Motor neuron (in vitro differentiated cells): Measurements from ENCODE around the gene SMTNL2. TPM values are rescaled to one million over a fixed set of nuclear protein-coding genes. Genes with fewer than 3 reads are reported as not detected.

Experiments used
- ATAC-seq, 8 experiments: fragments of 200-7000 bp; cut with Tn5 transposase; replicated peaks in 6 of 8; 2 replicates each; pipeline ENCODE4 v1.8.0; 2021; ENCODE audit warnings: mild to moderate bottlenecking in 8 of 8, moderate library complexity in 8 of 8
- H3K27ac ChIP-seq, 2 donors: fragments of 250-450 bp; sonication (Bioruptor Pico); 2 replicates each; pipeline ENCODE4 v1.9.0; 2021; ENCODE audit warnings: antibody characterized with exemption in 2 of 2, mild to moderate bottlenecking in 2 of 2, moderate library complexity in 1 of 2
- H3K4me1 ChIP-seq, 2 donors: fragments of 250-450 bp; sonication (Bioruptor Pico); replicated peaks in 1 of 2; 2 replicates each; pipeline ENCODE4 v1.6.1; 2021; ENCODE audit warnings: antibody characterized with exemption in 2 of 2, mild to moderate bottlenecking in 2 of 2, moderate library complexity in 1 of 2
- H3K4me3 ChIP-seq, 5 donors: fragments of 250-450 bp; sonication (Bioruptor Pico); 2 replicates each; pipeline ENCODE4 v1.9.0; 2021; ENCODE audit warnings: antibody characterized with exemption in 5 of 5, mild to moderate bottlenecking in 5 of 5, moderate library complexity in 4 of 5
- WGBS, 10 experiments: fragments of 450-650 bp; shearing (Covaris generic); methylation state at CpG; one replicate each; pipeline ENCODE4 v1.0.0; 2022; 5-methylcytosine and 5-hydroxymethylcytosine counted together
- in situ Hi-C, 9 experiments: fragments of 400-800 bp; cut with MboI; loops; one replicate each; pipeline ENCODE4 v1.15.0; 2021; ENCODE audit warnings: low sequenced_read_pairs in 9 of 9, low pct_unique_long_range_greater_than_20kb in 2 of 9; ENCODE audit not compliant: unreplicated experiment in 9 of 9
- total RNA-seq, 8 experiments: library from RNA; unstranded; fragments of 300-600 nt; gene quantifications; 2 replicates each; pipeline versions ENCODE4 v1.2.3 to v1.2.4, GENCODE V29; 2022

SMTNL2 gene
- total RNA-seq, 8 experiments from 2014 or later, result 0.20 to 13.5 (median 0.82) TPM

GRCh38 chr17:4540687-4541327 is 43.5 kb upstream of the SMTNL2 start:
- no peak overlapping the region for H3K27ac ChIP-seq
- no peak overlapping the region for H3K4me3 ChIP-seq
- in situ Hi-C loops, result no loop called here
- no peak for ATAC-seq
- H3K4me1 ChIP-seq, result peaks cover 0 to 10% of the 10 kb centered on the region in 2 donors
- 80% methylated on average over 1 of the region's 15 CpGs; no CpG with 5 or more reads in 9 of the 10 experiments for WGBS, 10 experiments

GRCh38 chr17:4541328-4542002 is 42.9 kb upstream of the SMTNL2 start:
- ATAC-seq, result no peak
- H3K27ac ChIP-seq, result no peak overlapping the region
- H3K4me3 ChIP-seq, result no peak overlapping the region
- in situ Hi-C loops, result no loop called here
- H3K4me1 ChIP-seq, result peaks cover 0 to 3% of the 10 kb centered on the region in 2 donors
- 86 to 100% (median 90%) methylated on average over 3 to 10 of the region's 29 CpGs; no CpG with 5 or more reads in 5 of the 10 experiments for WGBS, 10 experiments

- ATAC-seq, result no peak
- Histone ChIP-seq H3K4me1 (no peaks in the 10 kb centered on the region), H3K4me3 (no peak overlapping the region), H3K27ac (no peak overlapping the region)
- in situ Hi-C loops, result no loop called here
- 81 to 100% (median 90%) methylated on average over 1 to 8 of the region's 14 CpGs; no CpG with 5 or more reads in 3 of the 10 experiments for WGBS, 10 experiments
Measured at GRCh38 chr17:4542003-4542725, 42.2 kb upstream of the SMTNL2 start.

- WGBS, 10 experiments, result 67 to 100% (median 92%) methylated on average over 1 to 2 of the region's 19 CpGs; no CpG with 5 or more reads in 6 of the 10 experiments
- in situ Hi-C loops, result no loop called here
- Histone ChIP-seq H3K4me1 (no peaks in the 10 kb centered on the region), H3K27ac (no peak overlapping the region), H3K4me3 (no peak overlapping the region)
- no peak for ATAC-seq
Measured at GRCh38 chr17:4542726-4543191, 41.6 kb upstream of the SMTNL2 start.

- no peak overlapping the region for H3K4me3 ChIP-seq
- WGBS, 10 experiments, result 100% methylated on average over 1 of the region's 19 CpGs; no CpG with 5 or more reads in 9 of the 10 experiments
- no peak overlapping the region for H3K27ac ChIP-seq
- no peaks in the 10 kb centered on the region for H3K4me1 ChIP-seq
- ATAC-seq, result no peak
- in situ Hi-C loops, result no loop called here
Measured at GRCh38 chr17:4543557-4544026, 40.7 kb upstream of the SMTNL2 start.

GRCh38 chr17:4544135-4544950 is 40.0 kb upstream of the SMTNL2 start:
- ATAC-seq, result no peak
- Histone ChIP-seq H3K4me1 (no peaks in the 10 kb centered on the region), H3K4me3 (no peak overlapping the region), H3K27ac (no peak overlapping the region)
- in situ Hi-C loops, result no loop called here
- WGBS, 10 experiments, result 96 to 100% (median 100%) methylated on average over 1 to 4 of the region's 37 CpGs; no CpG with 5 or more reads in 7 of the 10 experiments

- in situ Hi-C loops, result no loop called here
- H3K4me3 ChIP-seq, result no peak overlapping the region
- H3K4me1 ChIP-seq, result no peaks in the 10 kb centered on the region
- no peak for ATAC-seq
- no CpG with 5 or more reads among the region's 18 CpGs for WGBS, 10 experiments
- no peak overlapping the region for H3K27ac ChIP-seq
Measured at GRCh38 chr17:4544951-4545216, 39.4 kb upstream of the SMTNL2 start.

GRCh38 chr17:4545217-4545951 is 38.9 kb upstream of the SMTNL2 start:
- 53% methylated on average over 3 of the region's 32 CpGs; no CpG with 5 or more reads in 9 of the 10 experiments for WGBS, 10 experiments
- Histone ChIP-seq H3K27ac (no peak overlapping the region), H3K4me1 (no peaks in the 10 kb centered on the region), H3K4me3 (no peak overlapping the region)
- in situ Hi-C loops, result no loop called here
- ATAC-seq, result no peak

- ATAC-seq, result no peak
- in situ Hi-C loops, result no loop called here
- Histone ChIP-seq H3K27ac (no peak overlapping the region), H3K4me1 (no peaks in the 10 kb centered on the region), H3K4me3 (no peak overlapping the region)
- 80 to 100% (median 90%) methylated on average over 1 to 12 of the region's 17 CpGs; no CpG with 5 or more reads in 3 of the 10 experiments for WGBS, 10 experiments
Measured at GRCh38 chr17:4547118-4547906, 37.0 kb upstream of the SMTNL2 start.

GRCh38 chr17:4548061-4548461 is 36.3 kb upstream of the SMTNL2 start:
- ATAC-seq, result peak in 1 of 8 experiments; percentile 15
- Histone ChIP-seq H3K27ac (no peak overlapping the region), H3K4me3 (no peak overlapping the region), H3K4me1 (no peaks in the 10 kb centered on the region)
- 89 to 100% methylated on average over 3 to 5 of the region's 18 CpGs; no CpG with 5 or more reads in 8 of the 10 experiments for WGBS, 10 experiments
- in situ Hi-C loops, result no loop called here

- 91 to 100% (median 91%) methylated on average over 1 to 12 of the region's 24 CpGs; no CpG with 5 or more reads in 7 of the 10 experiments for whole genome bisulfite sequencing, 10 experiments
- ATAC-seq, result no peak
- in situ Hi-C loops, result no loop called here
- Histone ChIP-seq H3K4me3 (no peak overlapping the region), H3K27ac (no peak overlapping the region), H3K4me1 (peaks cover 0 to 3% of the 10 kb centered on the region in 2 donors)
Measured at GRCh38 chr17:4548721-4549531, 35.4 kb upstream of the SMTNL2 start.
